ENCODE measurements around the gene PAQR4. TPM values are rescaled to one million over a fixed set of nuclear protein-coding genes. Genes with fewer than 3 reads are reported as not detected.

The PAQR4 gene
- total RNA-seq, 2 donors from 2014 or later = 30.5 to 32.0 TPM

- 91 to 100% methylated on average over 1 to 6 of the region's 6 CpGs for WGBS, 2 experiments (ENCODE audit: insufficient coverage in 1 of 2, insufficient read length in 1 of 2)
- H3K4me1 ChIP-seq (ENCODE audit: control insufficient read depth, insufficient read depth, low read length) = no peaks in the 10 kb centered on the region
These were observed 30.8 kb downstream of the PAQR4 start for GRCh38 chr16:2999929-3000328.

GRCh38 chr16:3000540-3000939, 31.4 kb downstream of the PAQR4 start:
- no peak overlapping the region for H3K4me3 Mint-ChIP-seq
- TF ChIP-seq CTCF (conservative IDR thresholded peaks at IDR 0.05) = no peak
- no peak overlapping the region for H3K9ac ChIP-seq (ENCODE audit: extremely low read depth, low read length, poor library complexity, severe bottlenecking)
- H3K9me3 Mint-ChIP-seq = no peaks in the 10 kb centered on the region
- no peaks in the 10 kb centered on the region for H3K36me3 Mint-ChIP-seq (ENCODE audit: low read depth)
- H3K27ac ChIP-seq (ENCODE audit: low read depth, low read length) = no peak overlapping the region
- H3K27ac Mint-ChIP-seq = no peak overlapping the region
- H3K4me3 ChIP-seq (ENCODE audit: low read length) = no peak overlapping the region
- H3K36me3 ChIP-seq (ENCODE audit: control insufficient read depth, insufficient read depth, low read length) = no peaks in the 10 kb centered on the region
- no peaks in the 10 kb centered on the region for H3K27me3 ChIP-seq (ENCODE audit: control insufficient read depth, insufficient read depth, low read length, poor library complexity, severe bottlenecking)
- peaks cover 4% of the 10 kb centered on the region for H3K4me1 Mint-ChIP-seq
- peaks cover 2% of the 10 kb centered on the region for H3K27me3 Mint-ChIP-seq (ENCODE audit: insufficient read depth)
- no peak for DNase-seq
- H3K4me1 ChIP-seq (ENCODE audit: control insufficient read depth, insufficient read depth, low read length) = no peaks in the 10 kb centered on the region
- WGBS, 2 experiments (ENCODE audit: insufficient coverage in 1 of 2, insufficient read length in 1 of 2) = 83 to 88% methylated on average over 1 to 4 of the region's 4 CpGs
- no peaks in the 10 kb centered on the region for H3K9me3 ChIP-seq (ENCODE audit: control insufficient read depth, low read length)

More at GRCh38 chr16:2999929-3000328, 30.8 kb downstream of the PAQR4 start:
- Mint-ChIP-seq H3K4me1 (peaks cover 2% of the 10 kb centered on the region), H3K27me3 (ENCODE audit: insufficient read depth) (peaks cover 2% of the 10 kb centered on the region), H3K9me3 (no peaks in the 10 kb centered on the region), H3K4me3 (no peak overlapping the region), H3K36me3 (ENCODE audit: low read depth) (no peaks in the 10 kb centered on the region), H3K27ac (no peak overlapping the region)
- Histone ChIP-seq H3K27ac (ENCODE audit: low read depth, low read length) (no peak overlapping the region), H3K36me3 (ENCODE audit: control insufficient read depth, insufficient read depth, low read length) (no peaks in the 10 kb centered on the region), H3K9ac (ENCODE audit: extremely low read depth, low read length, poor library complexity, severe bottlenecking) (no peak overlapping the region), H3K9me3 (ENCODE audit: control insufficient read depth, low read length) (no peaks in the 10 kb centered on the region), H3K4me3 (ENCODE audit: low read length) (no peak overlapping the region), H3K27me3 (ENCODE audit: control insufficient read depth, insufficient read depth, low read length, poor library complexity, severe bottlenecking) (no peaks in the 10 kb centered on the region)
- no peak for TF ChIP-seq CTCF (conservative IDR thresholded peaks at IDR 0.05)
- DNase-seq = no peak

GRCh38 chr16:3001316-3001715, 32.2 kb downstream of the PAQR4 start:
- H3K27me3 ChIP-seq (ENCODE audit: control insufficient read depth, insufficient read depth, low read length, poor library complexity, severe bottlenecking) = no peaks in the 10 kb centered on the region
- no peaks in the 10 kb centered on the region for H3K9me3 ChIP-seq (ENCODE audit: control insufficient read depth, low read length)
- Mint-ChIP-seq H3K4me1 (peaks cover 8% of the 10 kb centered on the region), H3K36me3 (ENCODE audit: low read depth) (no peaks in the 10 kb centered on the region), H3K4me3 (no peak overlapping the region), H3K27ac (no peak overlapping the region), H3K27me3 (ENCODE audit: insufficient read depth) (peaks cover 2% of the 10 kb centered on the region), H3K9me3 (no peaks in the 10 kb centered on the region)
- no peaks in the 10 kb centered on the region for H3K4me1 ChIP-seq (ENCODE audit: control insufficient read depth, insufficient read depth, low read length)
- H3K9ac ChIP-seq (ENCODE audit: extremely low read depth, low read length, poor library complexity, severe bottlenecking) = no peak overlapping the region
- no peak overlapping the region for H3K4me3 ChIP-seq (ENCODE audit: low read length)
- H3K36me3 ChIP-seq (ENCODE audit: control insufficient read depth, insufficient read depth, low read length) = no peaks in the 10 kb centered on the region
- peak; percentile 28 for TF ChIP-seq CTCF (conservative IDR thresholded peaks at IDR 0.05)
- peak; percentile 84 for DNase-seq
- H3K27ac ChIP-seq (ENCODE audit: low read depth, low read length) = no peak overlapping the region
- WGBS, 2 experiments (ENCODE audit: insufficient coverage in 1 of 2, insufficient read length in 1 of 2) = 86 to 87% methylated on average over 9 to 12 of the region's 12 CpGs

Measured in endodermal cell (in vitro differentiated cells).